ENCODE measurements around the gene VAMP2. TPM values are rescaled to one million over a fixed set of nuclear protein-coding genes. Genes with fewer than 3 reads are reported as not detected.

VAMP2 gene
- total RNA-seq, 2 experiments from 2014 or later, result 33.3 to 35.8 TPM

- H3K4me3 Mint-ChIP-seq, result peak overlapping the region; percentile 84
- intact Hi-C loops (cut with micrococcal nuclease), result no loop called here
- no peak for DNase-seq
- peaks cover 35% of the 10 kb centered on the region for H3K4me1 Mint-ChIP-seq (ENCODE audit: low read depth)
- peaks cover 5% of the 10 kb centered on the region for H3K36me3 Mint-ChIP-seq (ENCODE audit: low read depth)
- peaks cover 29% of the 10 kb centered on the region for H3K27me3 Mint-ChIP-seq (ENCODE audit: low read depth)
- no peaks in the 10 kb centered on the region for H3K9me3 Mint-ChIP-seq
- CTCF ChIA-PET, result interaction anchor here (0.5 to 4.8 kb wide), 11 partner anchors 10 to 1021 kb away, joined by 3 to 53 read pairs (median 10); no protein-coding TSS in a partner anchor
- H3K27ac Mint-ChIP-seq, result peak overlapping the region; percentile 25
Observed at GRCh38 chr17:8117367-8117979, 45.3 kb downstream of the VAMP2 start.

DNA sequence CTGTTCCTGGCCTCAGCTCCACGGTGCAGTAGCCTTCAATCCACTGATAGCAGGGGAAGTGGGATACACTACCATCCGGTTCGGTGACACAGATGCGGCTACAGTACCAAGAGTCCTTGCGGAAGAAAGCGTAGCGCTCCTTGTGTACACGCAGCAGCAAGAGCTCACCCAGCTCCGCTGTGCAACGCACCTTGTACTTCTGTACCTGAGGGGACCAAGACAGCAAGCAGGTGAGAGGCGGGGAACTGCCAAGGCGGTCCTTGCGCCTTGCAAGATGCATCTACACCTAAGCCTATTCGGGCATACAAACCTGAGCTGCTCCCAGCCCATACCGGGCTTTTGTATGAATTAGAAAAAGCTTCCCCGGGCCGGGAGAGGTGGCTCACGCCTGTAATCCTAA lies 46.0 kb downstream of the VAMP2 start:
- H3K27ac Mint-ChIP-seq, result no peak overlapping the region
- peaks cover 5% of the 10 kb centered on the region for H3K36me3 Mint-ChIP-seq (ENCODE audit: low read depth)
- no peak for DNase-seq
- CTCF ChIA-PET, result interaction anchor here (0.6 to 4.8 kb wide), 8 partner anchors 9 to 100 kb away, joined by 3 to 53 read pairs (median 8); no protein-coding TSS in a partner anchor
- intact Hi-C loops (cut with micrococcal nuclease), result no loop called here
- H3K27me3 Mint-ChIP-seq (ENCODE audit: low read depth), result peaks cover 26% of the 10 kb centered on the region
- H3K9me3 Mint-ChIP-seq, result no peaks in the 10 kb centered on the region
- H3K4me1 Mint-ChIP-seq (ENCODE audit: low read depth), result peaks cover 33% of the 10 kb centered on the region
- no peak overlapping the region for H3K4me3 Mint-ChIP-seq

DNA sequence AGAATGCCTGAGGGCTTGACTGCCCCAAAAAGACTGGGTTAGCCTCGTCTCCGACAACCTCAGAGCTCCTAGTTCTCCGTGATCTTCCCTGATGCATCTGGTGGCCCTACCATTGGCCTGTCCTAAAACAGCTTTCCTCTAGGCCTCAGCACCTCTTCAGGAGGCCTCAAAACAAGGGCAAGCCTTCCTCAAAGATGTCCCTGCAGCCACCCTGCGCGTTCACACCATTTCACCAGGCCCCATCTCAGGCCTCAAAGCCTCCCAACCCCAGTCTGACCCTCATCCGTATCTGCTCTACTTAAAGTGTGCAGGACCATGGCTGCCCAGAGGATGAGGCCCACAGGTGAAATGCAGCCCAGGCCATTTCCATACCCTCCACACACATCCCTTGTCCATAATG lies 51.8 kb downstream of the VAMP2 start:
- Mint-ChIP-seq H3K27me3 (ENCODE audit: low read depth) (peaks cover 9% of the 10 kb centered on the region), H3K27ac (no peak overlapping the region), H3K4me3 (no peak overlapping the region), H3K9me3 (no peaks in the 10 kb centered on the region), H3K4me1 (ENCODE audit: low read depth) (peaks cover 2% of the 10 kb centered on the region), H3K36me3 (ENCODE audit: low read depth) (no peaks in the 10 kb centered on the region)
- CTCF ChIA-PET, result interaction anchor here (0.9 to 7.8 kb wide), 18 partner anchors 9 to 367 kb away, joined by 3 to 93 read pairs (median 7); partner anchors contain the start of genes ALOX12B and HES7
- intact Hi-C loops (cut with micrococcal nuclease), result loop anchor here (1.0 kb wide), 3 partner anchors 17 to 51 kb away; no protein-coding TSS in a partner anchor
- no peak for DNase-seq

DNA sequence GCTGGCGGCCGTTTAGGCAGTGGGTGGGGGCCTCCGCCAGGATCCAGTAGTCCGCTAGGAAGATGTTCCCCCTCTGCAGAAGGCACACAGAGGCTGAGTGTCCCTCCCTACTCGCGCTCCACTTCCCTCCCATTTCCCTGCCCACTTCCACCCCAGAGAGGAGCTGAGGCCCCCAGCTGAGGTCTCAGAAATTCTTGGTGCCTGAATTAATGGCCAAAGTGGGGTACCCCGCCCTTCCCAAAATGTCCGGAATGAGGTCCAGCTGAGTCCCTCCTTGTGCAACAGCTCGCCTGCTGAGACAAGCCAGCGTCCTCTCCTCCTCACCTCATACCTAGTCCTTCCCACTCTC lies 52.3 kb downstream of the VAMP2 start:
- Mint-ChIP-seq H3K27me3 (ENCODE audit: low read depth) (peaks cover 6% of the 10 kb centered on the region), H3K36me3 (ENCODE audit: low read depth) (no peaks in the 10 kb centered on the region), H3K4me3 (no peak overlapping the region), H3K27ac (no peak overlapping the region), H3K9me3 (no peaks in the 10 kb centered on the region), H3K4me1 (ENCODE audit: low read depth) (peaks cover 2% of the 10 kb centered on the region)
- CTCF ChIA-PET, result interaction anchor here (0.9 to 7.8 kb wide), 19 partner anchors 9 to 366 kb away, joined by 3 to 93 read pairs (median 5); partner anchors contain the start of genes ALOX12B and HES7
- intact Hi-C loops (cut with micrococcal nuclease), result loop anchor here (1.0 kb wide), 3 partner anchors 16 to 50 kb away; no protein-coding TSS in a partner anchor
- DNase-seq, result no peak

DNA sequence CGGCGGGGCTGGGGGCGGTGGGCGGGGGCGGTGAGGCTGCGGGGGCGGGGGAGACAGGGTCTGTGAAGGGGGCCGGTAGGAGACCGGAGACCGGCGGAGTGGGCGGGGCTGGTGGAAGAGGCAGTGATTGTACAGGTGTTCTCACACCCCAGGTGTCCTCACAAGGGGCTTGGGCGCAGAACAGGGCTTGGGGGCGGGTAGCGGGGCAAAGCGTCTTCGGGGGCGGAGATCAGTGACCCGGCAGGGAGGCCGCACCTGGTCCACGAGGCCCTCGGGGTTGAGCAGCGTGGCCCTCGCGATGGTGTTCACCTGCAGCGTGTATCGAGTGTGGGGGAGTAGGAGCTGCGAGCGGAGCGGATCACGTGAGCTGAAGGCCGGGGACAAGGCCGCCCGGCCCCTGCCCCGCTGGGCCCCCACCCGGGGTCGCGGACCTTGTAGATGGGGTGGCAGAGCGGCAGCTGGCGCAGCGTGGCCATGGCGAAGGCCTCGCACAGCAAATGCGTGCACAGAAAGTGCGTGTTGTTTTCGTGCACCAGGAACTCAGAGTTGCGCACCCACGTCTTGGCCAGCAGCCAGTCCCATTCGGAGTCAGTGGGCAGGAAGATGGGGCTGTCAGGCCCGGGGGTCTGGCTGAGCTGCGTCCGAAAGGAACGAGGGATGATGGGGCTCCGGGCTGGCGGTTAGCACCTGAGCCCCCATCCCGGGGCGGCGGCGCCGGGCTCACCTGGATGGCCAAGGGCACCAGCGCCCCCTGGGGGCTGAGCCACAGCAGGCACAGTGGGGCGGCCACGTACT lies 52.9 kb downstream of the VAMP2 start:
- Mint-ChIP-seq H3K4me1 (ENCODE audit: low read depth) (peaks cover 2% of the 10 kb centered on the region), H3K27ac (no peak overlapping the region), H3K36me3 (ENCODE audit: low read depth) (no peaks in the 10 kb centered on the region), H3K9me3 (no peaks in the 10 kb centered on the region), H3K27me3 (ENCODE audit: low read depth) (peaks cover 6% of the 10 kb centered on the region), H3K4me3 (peak overlapping the region; percentile 34)
- CTCF ChIA-PET, result interaction anchor here (0.9 to 7.8 kb wide), 18 partner anchors 9 to 172 kb away, joined by 3 to 93 read pairs (median 7); partner anchors contain the start of genes ALOX12B and HES7
- peak; percentile 81 for DNase-seq
- intact Hi-C loops (cut with micrococcal nuclease), result loop anchor here (1.0 kb wide), 3 partner anchors 16 to 50 kb away; no protein-coding TSS in a partner anchor

Small RNA genes lying within 50 kb of the gene (microRNA-seq; reads per million reads assigned to microRNA genes)
- 130 reads per million, percentile 62 among the genes with 10 or more reads in this experiment for gene MIR4521 (ENCODE audit: borderline microRNAs expressed, borderline replicate concordance)
- gene MIR6883 (ENCODE audit: borderline microRNAs expressed, borderline replicate concordance), result not detected

Other genes starting within 250 kb of the VAMP2 start
- gene RNF227, start 246.7 kb downstream of the VAMP2 start, total RNA-seq, result 1 to 10 TPM; 3.1 to 3.8 TPM
- 1 to 10 TPM; 2.2 TPM for gene KCNAB3, start 233.1 kb downstream of the VAMP2 start, total RNA-seq
- gene TRAPPC1, start 231.0 kb downstream of the VAMP2 start, total RNA-seq, result 100 to 1,000 TPM; 162 to 172 TPM
- 10 to 100 TPM; 49.3 to 56.3 TPM for gene CNTROB, start 230.7 kb downstream of the VAMP2 start, total RNA-seq
- gene GUCY2D, start 160.3 kb downstream of the VAMP2 start, total RNA-seq, result not detected
- gene ALOX15B, start 123.9 kb downstream of the VAMP2 start, total RNA-seq, result not detected
- 1 to 10 TPM; 2.0 to 2.1 TPM for gene ALOX12B, start 75.2 kb downstream of the VAMP2 start, total RNA-seq
- not detected for gene ALOXE3, start 44.4 kb downstream of the VAMP2 start, total RNA-seq
- 1 to 10 TPM; 2.4 to 2.9 TPM for gene HES7, start 38.8 kb downstream of the VAMP2 start, total RNA-seq
- gene PER1, start 10.5 kb downstream of the VAMP2 start, total RNA-seq, result 10 to 100 TPM; 62.2 to 73.3 TPM
- gene TMEM107, start 13.4 kb upstream of the VAMP2 start, total RNA-seq, result 10 to 100 TPM; 27.6 to 31.5 TPM
- gene BORCS6, start 27.2 kb upstream of the VAMP2 start, total RNA-seq, result 1 to 10 TPM; 4.0 to 4.3 TPM
- gene AURKB, start 47.6 kb upstream of the VAMP2 start, total RNA-seq, result 100 to 1,000 TPM; 243 TPM
- 10 to 100 TPM; 67.0 to 74.7 TPM for gene CTC1, start 85.1 kb upstream of the VAMP2 start, total RNA-seq
- 100 to 1,000 TPM; 106 to 110 TPM for gene PFAS, start 86.3 kb upstream of the VAMP2 start, total RNA-seq
- gene RANGRF, start 125.7 kb upstream of the VAMP2 start, total RNA-seq, result 10 to 100 TPM; 36.9 to 39.1 TPM
- 1 to 10 TPM; 2.3 to 3.2 TPM for gene SLC25A35, start 132.5 kb upstream of the VAMP2 start, total RNA-seq
- gene ARHGEF15, start 147.3 kb upstream of the VAMP2 start, total RNA-seq, result not detected
- gene ODF4, start 176.9 kb upstream of the VAMP2 start, total RNA-seq, result not detected
- 1,000 to 10,000 TPM; 3,652 to 3,827 TPM for gene RPL26, start 220.2 kb upstream of the VAMP2 start, total RNA-seq
- gene RNF222, start 234.9 kb upstream of the VAMP2 start, total RNA-seq, result under 1 TPM; 0.07 to 0.10 TPM